Measurements from ENCODE around the gene CACNA2D2. TPM values are rescaled to one million over a fixed set of nuclear protein-coding genes. Genes with fewer than 3 reads are reported as not detected.

CACNA2D2 gene
- total and polyA plus RNA-seq, 2 of the 13 experiments (the other 11 are each of a cell fraction or from before 2014, with no cell fraction given): not detected

- TF ChIP-seq, protein P1, sequence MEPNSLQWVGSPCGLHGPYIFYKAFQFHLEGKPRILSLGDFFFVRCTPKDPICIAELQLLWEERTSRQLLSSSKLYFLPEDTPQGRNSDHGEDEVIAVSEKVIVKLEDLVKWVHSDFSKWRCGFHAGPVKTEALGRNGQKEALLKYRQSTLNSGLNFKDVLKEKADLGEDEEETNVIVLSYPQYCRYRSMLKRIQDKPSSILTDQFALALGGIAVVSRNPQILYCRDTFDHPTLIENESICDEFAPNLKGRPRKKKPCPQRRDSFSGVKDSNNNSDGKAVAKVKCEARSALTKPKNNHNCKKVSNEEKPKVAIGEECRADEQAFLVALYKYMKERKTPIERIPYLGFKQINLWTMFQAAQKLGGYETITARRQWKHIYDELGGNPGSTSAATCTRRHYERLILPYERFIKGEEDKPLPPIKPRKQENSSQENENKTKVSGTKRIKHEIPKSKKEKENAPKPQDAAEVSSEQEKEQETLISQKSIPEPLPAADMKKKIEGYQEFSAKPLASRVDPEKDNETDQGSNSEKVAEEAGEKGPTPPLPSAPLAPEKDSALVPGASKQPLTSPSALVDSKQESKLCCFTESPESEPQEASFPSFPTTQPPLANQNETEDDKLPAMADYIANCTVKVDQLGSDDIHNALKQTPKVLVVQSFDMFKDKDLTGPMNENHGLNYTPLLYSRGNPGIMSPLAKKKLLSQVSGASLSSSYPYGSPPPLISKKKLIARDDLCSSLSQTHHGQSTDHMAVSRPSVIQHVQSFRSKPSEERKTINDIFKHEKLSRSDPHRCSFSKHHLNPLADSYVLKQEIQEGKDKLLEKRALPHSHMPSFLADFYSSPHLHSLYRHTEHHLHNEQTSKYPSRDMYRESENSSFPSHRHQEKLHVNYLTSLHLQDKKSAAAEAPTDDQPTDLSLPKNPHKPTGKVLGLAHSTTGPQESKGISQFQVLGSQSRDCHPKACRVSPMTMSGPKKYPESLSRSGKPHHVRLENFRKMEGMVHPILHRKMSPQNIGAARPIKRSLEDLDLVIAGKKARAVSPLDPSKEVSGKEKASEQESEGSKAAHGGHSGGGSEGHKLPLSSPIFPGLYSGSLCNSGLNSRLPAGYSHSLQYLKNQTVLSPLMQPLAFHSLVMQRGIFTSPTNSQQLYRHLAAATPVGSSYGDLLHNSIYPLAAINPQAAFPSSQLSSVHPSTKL (CRISPR knock-in tag; IDR thresholded peaks at IDR 0.05): 0 out of 2 replicates have a peak, but pooled peaks have one; percentile 6
- TF ChIP-seq KAT8 (CRISPR knock-in tag; IDR thresholded peaks at IDR 0.05) (0 out of 2 replicates have a peak, but pooled peaks have one; percentile 21), ZBTB21 (CRISPR knock-in tag; IDR thresholded peaks at IDR 0.05) (no peak), ZFP37 (CRISPR knock-in tag; IDR thresholded peaks at IDR 0.05; ENCODE audit: borderline replicate concordance) (no peak), FOXO1 (CRISPR knock-in tag; IDR thresholded peaks at IDR 0.05) (no peak)
- TF ChIP-seq, protein P2, sequence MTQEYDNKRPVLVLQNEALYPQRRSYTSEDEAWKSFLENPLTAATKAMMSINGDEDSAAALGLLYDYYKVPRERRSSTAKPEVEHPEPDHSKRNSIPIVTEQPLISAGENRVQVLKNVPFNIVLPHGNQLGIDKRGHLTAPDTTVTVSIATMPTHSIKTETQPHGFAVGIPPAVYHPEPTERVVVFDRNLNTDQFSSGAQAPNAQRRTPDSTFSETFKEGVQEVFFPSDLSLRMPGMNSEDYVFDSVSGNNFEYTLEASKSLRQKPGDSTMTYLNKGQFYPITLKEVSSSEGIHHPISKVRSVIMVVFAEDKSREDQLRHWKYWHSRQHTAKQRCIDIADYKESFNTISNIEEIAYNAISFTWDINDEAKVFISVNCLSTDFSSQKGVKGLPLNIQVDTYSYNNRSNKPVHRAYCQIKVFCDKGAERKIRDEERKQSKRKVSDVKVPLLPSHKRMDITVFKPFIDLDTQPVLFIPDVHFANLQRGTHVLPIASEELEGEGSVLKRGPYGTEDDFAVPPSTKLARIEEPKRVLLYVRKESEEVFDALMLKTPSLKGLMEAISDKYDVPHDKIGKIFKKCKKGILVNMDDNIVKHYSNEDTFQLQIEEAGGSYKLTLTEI (CRISPR knock-in tag; conservative IDR thresholded peaks at IDR 0.05): no peak
Measured at GRCh38 chr3:50450209-50450921, 53.1 kb downstream of the CACNA2D2 start (continued).

Data from HepG2 (cell line).